GM18517 (cell line): ENCODE data around the gene NAXD.

Experiments used
- ATAC-seq: cut with Tn5 transposase; IDR thresholded peaks from one replicate; pipeline ENCODE4 v1.9.1; 2021; ENCODE audit warnings: mild to moderate bottlenecking, moderate library complexity; ENCODE audit not compliant: unreplicated experiment

Gene NAXD

DNA sequence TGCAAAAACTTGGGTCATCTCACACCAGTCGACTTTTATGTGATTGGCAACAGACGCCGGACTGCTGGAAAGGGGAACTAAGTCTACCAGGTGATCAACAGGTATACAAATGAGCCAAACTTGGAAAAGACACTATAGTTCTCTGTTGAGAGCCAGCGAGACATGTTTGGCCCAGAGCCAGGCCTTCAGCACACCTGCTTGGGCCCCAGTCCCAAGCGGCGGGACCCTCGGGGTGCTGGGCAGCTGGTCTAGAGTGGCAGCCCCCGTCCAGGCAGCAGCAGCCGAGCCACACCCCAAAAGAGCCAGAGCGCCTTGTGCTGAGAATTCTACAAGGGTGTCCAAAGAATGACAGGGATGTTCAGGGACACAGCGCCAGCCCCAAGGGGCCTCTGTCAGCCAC is 28.0 kb downstream of the NAXD start:
- no peak for ATAC-seq

DNA sequence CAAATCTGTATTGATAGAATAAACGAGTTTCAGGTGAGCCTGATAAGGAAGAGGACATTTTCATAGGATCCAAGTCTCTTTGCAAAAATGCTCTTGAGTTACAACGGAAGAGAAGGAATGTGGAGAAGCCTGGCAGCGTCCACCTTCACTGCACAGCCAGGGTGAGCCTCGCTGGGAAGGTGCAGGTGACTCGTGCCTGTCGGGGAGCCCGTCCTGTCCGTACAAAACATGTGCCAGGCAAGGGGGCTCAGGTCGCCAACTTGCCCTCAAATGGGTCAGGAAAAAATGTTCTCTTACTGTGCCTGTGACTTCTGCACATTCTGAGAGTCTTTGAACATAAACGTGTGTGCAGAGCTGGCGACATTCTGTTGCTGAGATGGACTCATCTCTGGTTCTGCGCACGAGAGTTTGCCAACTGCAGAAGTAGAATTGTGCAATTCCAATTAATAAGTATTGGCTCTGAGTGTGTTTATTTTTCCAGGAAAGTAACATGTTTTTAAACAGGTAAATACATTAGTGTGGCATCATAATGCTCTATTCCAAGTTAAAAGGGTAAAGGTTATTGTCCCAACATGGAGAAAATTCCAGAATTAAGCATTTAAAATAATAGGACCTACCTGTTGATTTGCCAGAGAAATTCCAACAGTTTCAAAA is 28.6 kb downstream of the NAXD start:
- no peak for ATAC-seq

DNA sequence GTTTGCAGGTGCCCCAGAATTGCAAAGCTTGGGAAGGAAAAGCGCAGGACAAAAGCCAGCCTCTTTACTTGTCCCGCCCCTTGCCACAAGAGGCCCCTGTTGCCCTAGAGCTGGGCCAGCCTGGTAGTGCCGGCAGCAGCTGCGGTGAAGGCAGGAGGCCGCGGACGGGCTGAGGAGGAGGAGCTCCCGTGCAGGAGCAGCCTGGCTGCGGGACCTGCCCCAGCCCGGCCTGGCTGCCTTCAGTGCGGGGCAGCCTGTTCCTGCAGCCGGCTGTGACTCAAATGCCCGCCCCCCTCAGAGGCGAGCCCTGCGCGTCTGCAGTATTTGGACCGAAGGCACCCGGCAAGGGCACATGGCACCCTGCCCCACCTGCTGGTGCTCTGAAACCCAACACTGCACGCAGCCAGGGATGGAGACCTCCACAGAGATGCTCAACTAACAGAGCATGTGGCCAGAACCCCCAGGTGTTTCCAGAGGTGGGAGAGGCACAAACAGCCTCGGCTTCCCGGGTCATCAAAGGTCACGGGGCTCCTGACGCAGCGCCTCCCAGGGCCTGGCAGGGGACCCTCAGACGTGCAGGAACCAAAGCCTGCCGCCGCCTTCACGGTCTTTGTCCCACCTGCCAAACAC is 29.7 kb downstream of the NAXD start:
- ATAC-seq, result peak; percentile 71

DNA sequence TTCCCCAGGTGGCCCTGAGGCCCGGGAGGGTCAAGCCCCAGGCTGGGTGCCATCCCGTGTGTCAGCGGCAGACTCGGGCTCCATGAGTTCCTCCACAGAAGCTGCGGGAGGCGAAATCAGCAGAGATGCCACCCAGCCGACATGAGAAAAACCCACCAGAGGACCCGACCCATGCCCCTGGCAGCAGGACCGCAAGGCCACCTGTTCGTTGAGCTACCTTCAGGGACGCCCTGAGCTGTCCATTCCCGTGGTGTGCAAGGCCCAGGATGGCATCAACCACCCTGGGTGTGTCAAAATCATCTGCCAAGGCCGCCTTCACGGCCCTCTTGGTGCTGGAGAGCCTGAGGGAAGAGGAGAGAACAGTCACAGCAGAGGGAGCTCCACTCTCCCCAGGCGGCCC is 30.4 kb downstream of the NAXD start:
- ATAC-seq, result no peak

DNA sequence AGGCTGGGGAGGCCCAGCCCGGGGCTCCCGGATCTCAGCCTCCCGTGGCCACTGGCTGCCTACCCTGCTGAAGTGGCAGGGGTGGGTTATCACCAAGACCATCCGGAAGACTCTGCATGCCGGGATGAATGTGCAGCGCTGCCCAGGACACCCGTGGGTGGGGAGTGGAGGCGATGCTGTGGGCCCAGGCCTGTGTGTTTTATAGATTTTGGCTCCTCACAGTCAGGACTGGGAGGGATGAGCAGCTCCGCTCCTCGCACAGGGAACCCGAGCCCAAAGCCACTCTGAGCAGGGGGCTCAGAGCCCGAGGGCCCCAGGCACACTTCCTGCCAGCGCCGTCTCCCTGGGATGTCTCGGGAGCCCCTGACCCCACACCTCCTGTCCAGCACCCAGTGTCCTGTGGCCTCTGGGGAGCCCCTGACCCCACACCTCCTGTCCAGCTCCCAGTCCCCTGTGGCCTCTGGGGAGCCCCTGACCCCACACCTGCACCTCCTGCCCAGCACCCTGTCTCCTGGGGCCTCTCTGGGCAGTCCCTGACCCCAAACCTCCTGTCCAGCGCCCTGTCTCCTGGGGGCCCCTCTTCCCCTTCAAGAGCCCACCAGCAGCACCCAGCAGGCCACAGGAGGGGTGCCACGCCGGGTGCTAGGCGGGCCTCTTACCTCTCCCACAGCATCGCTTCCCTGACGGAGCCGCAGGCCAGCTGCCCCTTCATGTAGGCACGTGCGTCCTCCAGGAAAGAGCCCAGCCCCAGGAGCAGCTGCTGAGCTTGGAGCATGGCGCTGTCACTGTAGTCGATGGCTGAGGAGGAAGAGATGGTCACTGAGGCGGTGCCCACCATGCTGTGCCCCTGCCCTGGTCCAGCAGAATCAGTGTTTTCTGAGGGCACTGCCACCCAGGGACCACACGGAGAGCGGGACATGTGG is 31.4 kb downstream of the NAXD start:
- ATAC-seq, result no peak

DNA sequence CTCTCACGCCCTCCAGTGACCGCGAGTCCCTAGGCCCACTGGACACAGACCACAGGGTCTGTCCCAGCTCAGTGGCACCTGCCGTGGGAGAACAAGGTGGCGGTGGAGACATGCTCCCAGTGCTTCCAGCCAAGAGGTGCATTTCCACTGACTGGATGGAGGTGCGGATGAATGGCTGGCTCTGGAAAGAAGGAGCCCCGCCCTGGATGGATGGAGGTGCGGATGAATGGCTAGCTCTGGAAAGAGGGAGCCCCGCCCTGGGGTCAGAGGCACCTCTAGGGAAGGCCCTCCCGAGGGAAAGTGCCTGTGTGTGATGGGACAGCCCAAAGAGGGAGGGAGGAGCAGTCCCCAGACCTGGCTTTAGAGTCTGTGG is 32.0 kb downstream of the NAXD start:
- no peak for ATAC-seq

DNA sequence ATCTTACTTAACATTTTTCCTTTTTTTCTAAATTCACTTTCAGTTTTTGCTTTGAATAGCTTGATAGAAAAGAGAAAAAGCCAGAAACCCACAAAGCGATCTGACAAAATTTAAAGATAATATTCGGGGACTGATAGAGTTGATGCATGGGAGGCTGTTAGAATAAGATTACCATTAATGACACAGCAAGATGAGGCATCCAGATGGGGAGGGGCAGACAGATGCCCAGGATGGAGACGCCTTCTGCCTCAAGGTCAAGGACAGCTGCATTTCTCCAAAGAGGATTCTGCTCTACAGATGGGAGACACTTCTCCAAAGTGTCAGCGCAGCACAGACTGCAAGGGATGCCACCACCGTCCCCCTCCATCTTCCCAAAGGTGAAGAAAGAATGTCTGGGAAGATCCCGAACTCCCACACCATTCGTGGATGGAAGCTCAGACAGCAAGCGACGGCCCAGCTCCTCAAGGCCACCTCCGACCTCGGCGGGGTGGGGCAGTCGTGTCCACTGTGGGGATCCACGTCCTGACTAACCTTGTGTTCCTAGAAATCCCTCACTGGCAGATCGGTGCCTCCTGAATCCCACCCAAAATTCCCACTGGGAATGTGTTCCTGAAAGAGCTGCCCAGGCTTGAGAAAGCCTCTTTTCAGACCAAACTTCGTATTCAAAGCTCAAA is 32.9 kb downstream of the NAXD start:
- ATAC-seq, result no peak

DNA sequence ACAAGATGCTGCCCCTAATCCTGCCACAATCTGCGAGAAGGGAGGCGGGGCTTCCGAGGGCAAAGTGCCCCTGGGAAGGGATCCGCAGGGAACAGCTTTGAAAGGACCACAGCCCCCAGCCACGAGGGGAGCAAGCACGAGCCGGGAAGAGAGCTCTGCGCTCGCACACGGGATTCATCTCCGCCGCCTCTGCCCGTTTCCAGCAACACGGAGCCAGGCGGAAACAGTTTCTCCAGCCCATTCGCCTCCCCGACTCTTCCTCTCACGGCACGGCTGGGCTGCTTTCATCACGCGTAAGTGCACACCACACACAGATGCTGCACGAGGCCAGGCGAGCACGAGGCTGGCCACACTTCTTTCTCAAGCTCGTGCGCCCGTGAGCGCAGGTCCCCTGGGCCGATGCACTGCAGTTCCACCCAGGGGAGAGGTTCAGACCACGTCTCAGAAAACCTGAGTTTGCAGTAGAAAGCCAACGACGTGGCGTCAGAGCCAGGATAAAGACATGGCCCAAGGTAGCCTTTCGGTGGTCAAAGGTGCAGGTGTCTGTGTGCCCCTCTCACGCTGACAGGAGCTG is 33.6 kb downstream of the NAXD start:
- ATAC-seq, result no peak

DNA sequence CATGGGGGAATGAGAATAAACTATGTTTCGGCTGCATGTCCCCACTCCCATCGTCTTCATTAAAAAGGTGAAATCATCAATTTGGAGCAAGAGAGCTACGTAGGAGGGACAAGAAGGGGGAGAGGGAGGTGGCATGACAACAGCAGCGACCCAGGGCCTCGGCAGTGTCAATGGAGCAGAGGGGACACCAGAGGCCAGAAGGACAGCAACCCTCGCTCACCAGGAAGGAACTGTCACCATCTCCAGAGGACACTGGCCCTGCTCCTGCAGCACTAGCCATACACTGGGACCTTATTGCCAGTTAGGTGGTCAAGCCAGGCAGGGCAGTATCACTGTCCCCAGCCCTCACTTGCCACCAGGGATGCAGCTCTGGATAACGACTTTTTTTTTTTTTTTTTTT is 34.2 kb downstream of the NAXD start:
- ATAC-seq, result no peak

DNA sequence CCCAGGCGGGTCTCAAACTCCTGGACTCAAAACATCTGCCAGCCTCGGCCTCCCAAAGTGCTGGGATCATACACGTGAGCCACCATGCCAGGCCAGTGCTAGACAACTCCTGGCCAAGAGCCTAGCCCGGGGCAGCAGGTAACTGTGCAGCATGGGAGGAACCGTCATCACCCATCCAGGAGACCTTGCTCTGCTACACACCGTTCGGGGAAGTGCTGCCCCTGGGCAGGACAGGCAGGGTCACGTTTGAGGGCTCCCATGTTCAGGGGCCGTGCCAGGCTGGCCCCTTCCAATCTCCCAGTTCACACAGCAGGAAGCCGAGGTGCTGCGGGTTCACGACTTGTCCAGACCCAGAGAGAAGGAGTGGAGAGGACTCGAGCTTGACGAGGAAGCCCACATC is 35.1 kb downstream of the NAXD start:
- no peak for ATAC-seq

DNA sequence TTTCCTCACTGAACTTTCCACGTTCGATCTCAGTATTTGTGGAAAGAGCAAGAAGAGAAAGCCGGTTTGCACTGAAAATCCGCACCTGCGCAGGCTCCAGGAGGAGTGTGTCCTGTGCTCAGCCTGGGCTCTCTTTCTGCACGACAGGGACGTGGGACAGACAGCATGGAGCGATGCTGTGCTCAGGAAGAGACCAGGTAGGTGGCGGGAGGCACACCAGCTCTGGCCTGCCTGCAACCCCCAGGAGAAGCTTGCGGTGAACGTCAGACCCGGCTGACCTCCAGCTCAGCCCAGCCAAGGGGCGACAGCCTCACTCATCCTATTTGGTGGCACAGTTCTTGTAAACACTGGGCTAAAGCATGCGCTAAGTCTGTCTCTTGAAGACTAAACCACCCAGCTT is 35.9 kb downstream of the NAXD start:
- ATAC-seq, result no peak

DNA sequence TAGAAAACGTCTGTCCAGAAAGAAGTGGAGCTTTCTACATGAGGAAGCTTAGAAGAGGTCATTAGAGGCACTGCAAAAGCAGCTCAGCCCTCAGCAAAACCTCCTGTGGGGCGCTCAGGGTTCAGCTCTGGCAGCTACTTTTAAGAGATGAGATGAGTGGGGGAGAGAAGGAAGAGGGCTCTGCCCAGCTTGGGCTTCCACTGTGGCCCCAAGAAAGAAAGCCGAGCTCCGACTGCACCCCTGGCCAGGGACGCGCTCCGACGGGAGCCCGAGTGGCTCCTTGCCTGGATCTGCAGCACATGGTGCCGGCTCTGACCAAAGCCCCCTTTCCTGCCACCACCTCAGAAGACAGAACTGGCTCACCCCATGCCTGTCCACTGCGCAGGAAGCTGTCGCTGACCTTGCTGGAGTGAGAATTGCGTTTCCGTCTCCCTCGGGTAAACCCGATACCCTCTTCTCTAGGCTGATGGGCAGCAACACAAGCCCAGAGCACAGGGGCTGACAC is 36.4 kb downstream of the NAXD start:
- ATAC-seq, result no peak

DNA sequence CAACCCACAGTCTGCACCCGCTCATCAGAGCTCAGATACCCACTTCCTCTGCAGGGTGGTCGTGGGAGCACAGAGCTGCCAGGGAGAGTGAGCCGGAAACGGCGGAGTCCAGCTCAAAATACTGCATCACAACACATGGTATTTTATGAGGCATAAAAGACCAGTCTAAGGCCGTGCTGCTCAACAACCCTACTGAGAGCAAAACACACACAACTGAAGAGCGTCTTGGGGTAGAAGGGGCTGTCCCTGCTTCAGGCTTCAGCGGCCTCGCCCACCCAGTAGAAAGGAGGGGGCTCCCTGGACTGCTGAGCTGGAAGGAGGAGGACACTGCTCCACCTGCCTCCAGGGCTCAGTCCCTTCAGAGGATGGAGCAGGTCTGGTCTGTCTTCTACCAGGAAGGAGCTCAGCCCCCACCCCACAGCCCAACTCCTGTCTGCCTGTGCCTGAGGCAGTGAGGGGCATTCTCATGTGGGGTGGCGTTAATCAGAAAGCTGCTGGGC is 36.9 kb downstream of the NAXD start:
- no peak for ATAC-seq

DNA sequence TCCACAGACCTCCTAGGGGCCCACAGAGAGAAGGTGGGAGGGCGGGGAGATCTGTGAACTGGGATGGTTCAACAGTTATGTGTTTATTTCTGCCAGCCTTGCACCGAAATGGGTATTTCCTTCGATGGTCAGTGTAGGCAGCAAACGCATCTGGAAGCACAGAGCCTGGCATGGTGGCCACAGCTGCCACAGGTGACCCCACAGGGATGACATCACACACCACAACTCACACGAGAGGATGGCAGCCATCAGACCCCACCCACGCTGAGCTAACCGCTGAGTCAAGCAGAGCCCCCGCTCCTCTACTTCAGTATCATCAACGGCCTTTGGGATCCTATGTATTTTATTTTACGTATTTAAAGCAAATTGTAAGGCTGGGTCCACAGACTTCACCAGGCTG is 37.4 kb downstream of the NAXD start:
- ATAC-seq, result no peak

DNA sequence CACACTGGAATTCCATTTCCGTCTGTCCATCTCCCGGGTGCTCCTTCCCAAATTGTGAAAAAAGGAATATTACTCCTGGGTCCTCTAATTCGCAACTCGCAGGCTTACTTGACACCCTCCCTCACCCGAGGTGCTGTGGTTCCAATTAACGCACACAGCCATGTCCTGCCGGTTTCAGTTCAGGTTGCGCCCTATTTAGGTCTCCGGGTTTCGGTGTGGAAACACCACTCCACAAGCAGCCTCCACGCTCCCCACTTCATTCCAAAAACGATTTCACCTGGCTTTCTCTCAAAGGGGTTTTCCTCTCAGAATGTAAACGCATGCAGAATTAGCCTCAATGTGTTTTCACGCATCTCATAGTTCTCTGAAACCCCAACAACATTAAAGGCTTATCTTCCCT is 37.9 kb downstream of the NAXD start:
- ATAC-seq, result no peak

DNA sequence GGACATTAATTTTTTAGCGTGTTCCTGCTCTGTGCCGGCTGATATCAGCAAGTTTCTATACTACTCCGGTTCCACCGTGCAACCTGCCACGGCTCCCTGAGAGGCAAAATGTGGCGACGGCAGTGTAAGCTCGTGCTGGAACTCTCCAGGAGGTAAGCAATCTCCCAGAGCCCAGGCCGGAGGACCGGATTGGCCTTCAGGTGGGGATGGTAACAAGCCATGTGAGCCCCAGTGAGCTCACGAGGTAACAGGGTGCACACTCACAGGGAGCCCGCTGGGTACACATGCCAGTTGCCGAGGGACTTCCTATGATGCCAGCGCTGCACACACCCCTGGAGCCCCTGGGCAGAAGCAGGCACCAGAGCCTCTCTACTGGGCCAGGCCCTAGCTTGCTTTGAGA is 38.5 kb downstream of the NAXD start:
- ATAC-seq, result no peak

DNA sequence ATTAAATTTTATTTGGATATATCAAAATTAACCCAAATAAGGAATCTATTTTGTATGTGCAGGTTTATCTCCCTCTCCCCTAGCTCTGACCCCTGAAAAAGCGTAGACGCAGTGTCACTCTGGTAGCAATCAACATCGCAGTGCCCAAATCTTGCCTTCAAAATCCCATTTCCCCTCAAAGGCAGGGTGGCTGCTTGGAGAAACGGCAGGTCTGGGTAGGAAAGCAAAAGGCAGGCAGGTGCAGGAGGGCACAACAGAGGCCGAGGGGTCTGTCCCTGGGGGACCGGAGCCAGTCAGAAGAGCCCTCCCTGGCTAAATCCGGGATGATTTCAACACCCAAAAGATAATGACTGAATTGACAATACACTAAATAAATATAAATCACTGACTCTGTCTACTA is 41.9 kb downstream of the NAXD start:
- ATAC-seq, result no peak

DNA sequence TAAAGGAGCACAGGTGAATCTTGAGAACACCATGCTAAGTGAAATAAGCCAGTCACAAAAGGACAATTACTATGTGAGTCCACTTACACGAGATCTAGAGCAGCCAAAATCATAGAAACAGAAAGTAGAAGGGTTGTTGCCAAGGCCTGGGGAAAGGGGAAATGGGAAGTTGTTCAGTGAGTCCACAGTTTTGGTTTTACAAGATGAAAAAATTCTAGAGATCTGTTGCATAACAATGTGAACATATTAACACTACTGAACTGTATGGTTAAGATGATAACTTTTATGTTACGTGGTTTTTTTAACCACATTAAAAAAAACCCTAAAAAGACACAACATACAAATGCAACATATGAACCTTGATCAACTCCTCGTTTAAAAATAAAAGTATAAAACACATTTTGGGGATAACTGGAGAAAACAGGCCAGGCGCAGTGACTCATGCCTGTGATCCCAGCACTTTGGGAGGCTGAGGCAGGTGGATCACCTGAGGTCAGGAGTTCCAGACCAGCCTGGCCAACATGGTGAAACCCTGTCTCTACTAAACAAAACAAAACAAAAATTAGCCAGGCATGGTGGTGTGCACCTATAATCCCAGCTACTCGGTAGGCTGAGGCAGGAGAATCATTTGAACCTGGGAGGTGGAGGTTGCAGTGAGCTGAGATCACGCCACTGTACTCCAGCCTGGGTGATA is 43.0 kb downstream of the NAXD start:
- peak; percentile 90 for ATAC-seq

DNA sequence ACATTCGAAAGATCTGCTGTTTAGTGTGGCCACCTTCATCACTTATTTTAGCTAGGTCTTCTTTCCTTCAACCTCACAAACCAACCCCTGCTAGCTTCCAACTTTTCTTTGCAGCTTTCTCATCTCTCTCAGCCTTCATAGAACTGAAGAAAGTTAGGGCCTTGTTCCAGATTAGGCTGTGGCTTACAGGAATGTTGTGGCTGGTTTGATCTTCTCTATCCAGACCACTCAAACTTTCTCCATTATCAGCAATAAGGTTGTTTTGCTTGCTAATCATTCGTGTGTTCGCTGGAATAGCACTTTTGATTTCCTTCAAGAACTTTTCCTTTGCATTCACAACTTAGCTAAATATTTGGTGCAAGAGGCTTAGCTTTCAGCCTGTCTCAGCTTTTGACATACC is 45.9 kb downstream of the NAXD start:
- ATAC-seq, result no peak

DNA sequence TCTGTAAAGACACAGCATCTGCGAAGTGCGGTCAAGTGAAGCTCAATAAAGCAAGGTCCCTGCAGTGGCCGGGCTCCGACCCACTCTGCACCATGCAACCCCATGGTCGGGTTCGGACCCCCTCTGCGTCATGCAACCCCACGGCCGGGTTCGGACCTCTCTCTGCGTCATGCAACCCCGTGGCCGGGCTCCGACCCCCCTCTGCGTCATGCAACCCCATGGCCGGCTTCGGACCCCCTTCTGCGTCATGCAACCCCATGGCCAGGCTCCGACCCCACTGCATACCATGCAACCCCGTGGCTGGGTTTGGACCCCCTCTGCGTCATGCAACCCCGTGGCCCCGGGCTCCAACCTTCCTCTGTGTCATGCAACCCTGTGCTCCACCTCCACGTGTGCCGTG is 46.7 kb downstream of the NAXD start:
- no peak for ATAC-seq
